22Rv1 (cell line): Measurements from ENCODE around the gene LCA5.
"Not testable (repeated sequence)": the region's sequence is repeated elsewhere in the genome, so short reads cannot be mapped to it uniquely, and the experiment has no call there.

ENCODE experiments used
- H3K27ac ChIP-seq: fragments of 450-650 bp; 2 replicates; pipeline ENCODE4 v1.5.1; 2017
- CTCF ChIP-seq: fragments of 450-650 bp; IDR thresholded peaks from 2 replicates; pipeline ENCODE4 v1.5.1; 2017; ENCODE audit warnings: mild to moderate bottlenecking
- ZFX ChIP-seq: fragments of 450-650 bp; IDR thresholded peaks from 2 replicates; pipeline ENCODE4 v1.6.1; 2017; ENCODE audit warnings: antibody characterized with exemption, borderline replicate concordance

Gene LCA5

GRCh38 chr6:79536954-79537747 is at the start of gene LCA5:
TSS of gene LCA5 (minus strand) at chr6:79537430. CDS start at chr6:79518894, 18,536 bp downstream.
- peak within 1 kb of the TSS; percentile 57 for H3K27ac ChIP-seq
- TF ChIP-seq ZFX (no peak), CTCF (no peak)

- peak; percentile 40 for TF ChIP-seq CTCF
- TF ChIP-seq ZFX: no peak
- H3K27ac ChIP-seq: no peak overlapping the region
Observed at GRCh38 chr6:79586548-79586947, 49.3 kb upstream of the LCA5 start.

- TF ChIP-seq CTCF: no peak
- TF ChIP-seq ZFX: no peak
- H3K27ac ChIP-seq: no peak overlapping the region
Observed at GRCh38 chr6:79584332-79584731, 47.1 kb upstream of the LCA5 start.

GRCh38 chr6:79577926-79578325 is 40.7 kb upstream of the LCA5 start:
- H3K27ac ChIP-seq: not testable (repeated sequence)

- TF ChIP-seq CTCF: no peak
- H3K27ac ChIP-seq: no peak overlapping the region
Observed at GRCh38 chr6:79574630-79575225, 37.5 kb upstream of the LCA5 start.

- H3K27ac ChIP-seq: no peak overlapping the region
- TF ChIP-seq ZFX (no peak), CTCF (no peak)
Observed at GRCh38 chr6:79574174-79574573, 36.9 kb upstream of the LCA5 start.

- no peak overlapping the region for H3K27ac ChIP-seq
- TF ChIP-seq ZFX (no peak), CTCF (peak; percentile 70)
Observed at GRCh38 chr6:79571030-79571367, 33.8 kb upstream of the LCA5 start.
